Measurements from ENCODE around the gene SRGN.

The SRGN gene

DNA sequence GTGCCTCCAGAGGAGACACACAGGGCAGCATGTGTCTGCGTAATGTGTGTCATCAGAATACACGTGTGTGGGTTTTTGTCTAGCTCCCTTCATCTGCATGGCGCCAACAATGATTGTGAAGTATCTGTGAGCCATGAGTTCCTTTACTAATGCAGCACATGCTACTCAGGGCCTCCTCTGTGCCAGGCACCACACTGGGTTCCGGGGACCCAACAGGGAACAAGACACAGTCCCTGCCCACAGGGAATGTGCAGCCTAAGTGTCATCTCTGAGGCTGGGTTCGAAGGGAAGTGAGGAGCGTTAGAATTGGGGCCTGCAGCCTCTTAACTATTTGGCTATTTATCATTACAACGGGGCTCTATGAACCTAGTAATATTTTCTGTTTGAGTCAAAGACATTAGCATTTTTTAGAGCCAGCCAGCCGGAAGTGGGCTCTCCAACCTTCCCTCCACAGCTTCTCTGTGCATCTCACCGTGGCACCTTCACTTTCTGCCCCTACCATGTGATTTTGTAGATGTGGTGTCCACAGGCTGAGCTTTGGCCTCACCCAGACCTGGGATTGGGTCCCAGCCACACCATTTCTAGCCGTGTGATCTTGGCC is 43.9 kb upstream of the SRGN start:
- TF ChIP-seq EGR1 (IDR thresholded peaks at IDR 0.05), result no peak
- TF ChIP-seq, protein P1, sequence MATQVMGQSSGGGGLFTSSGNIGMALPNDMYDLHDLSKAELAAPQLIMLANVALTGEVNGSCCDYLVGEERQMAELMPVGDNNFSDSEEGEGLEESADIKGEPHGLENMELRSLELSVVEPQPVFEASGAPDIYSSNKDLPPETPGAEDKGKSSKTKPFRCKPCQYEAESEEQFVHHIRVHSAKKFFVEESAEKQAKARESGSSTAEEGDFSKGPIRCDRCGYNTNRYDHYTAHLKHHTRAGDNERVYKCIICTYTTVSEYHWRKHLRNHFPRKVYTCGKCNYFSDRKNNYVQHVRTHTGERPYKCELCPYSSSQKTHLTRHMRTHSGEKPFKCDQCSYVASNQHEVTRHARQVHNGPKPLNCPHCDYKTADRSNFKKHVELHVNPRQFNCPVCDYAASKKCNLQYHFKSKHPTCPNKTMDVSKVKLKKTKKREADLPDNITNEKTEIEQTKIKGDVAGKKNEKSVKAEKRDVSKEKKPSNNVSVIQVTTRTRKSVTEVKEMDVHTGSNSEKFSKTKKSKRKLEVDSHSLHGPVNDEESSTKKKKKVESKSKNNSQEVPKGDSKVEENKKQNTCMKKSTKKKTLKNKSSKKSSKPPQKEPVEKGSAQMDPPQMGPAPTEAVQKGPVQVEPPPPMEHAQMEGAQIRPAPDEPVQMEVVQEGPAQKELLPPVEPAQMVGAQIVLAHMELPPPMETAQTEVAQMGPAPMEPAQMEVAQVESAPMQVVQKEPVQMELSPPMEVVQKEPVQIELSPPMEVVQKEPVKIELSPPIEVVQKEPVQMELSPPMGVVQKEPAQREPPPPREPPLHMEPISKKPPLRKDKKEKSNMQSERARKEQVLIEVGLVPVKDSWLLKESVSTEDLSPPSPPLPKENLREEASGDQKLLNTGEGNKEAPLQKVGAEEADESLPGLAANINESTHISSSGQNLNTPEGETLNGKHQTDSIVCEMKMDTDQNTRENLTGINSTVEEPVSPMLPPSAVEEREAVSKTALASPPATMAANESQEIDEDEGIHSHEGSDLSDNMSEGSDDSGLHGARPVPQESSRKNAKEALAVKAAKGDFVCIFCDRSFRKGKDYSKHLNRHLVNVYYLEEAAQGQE (IDR thresholded peaks at IDR 0.05; ENCODE audit: low read depth), result no peak
- no peak for TF ChIP-seq RAD21 (IDR thresholded peaks at IDR 0.05; ENCODE audit: low read depth)

DNA sequence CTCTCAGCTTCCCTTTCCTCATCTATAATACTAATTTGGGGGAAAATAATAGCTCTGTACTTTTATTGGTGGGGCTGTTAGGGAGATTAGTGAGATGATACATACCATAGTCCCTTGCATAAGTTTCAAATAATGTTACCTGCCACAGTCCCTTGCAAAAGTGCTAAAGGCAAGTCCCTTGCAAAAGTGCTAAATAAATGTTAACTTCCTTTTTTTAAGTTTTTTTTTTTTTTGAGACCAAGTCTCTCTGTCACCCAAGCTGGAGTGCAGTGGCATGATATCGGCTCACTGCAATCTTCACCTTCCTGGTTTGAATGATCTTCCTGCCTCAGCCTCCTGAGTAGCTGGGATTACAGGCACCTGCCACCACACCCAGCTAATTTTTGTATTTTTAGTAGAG is 43.4 kb upstream of the SRGN start:
- no peak for TF ChIP-seq TEAD4 (IDR thresholded peaks at IDR 0.05)
- no peak for TF ChIP-seq NFIC (IDR thresholded peaks at IDR 0.05)
- TF ChIP-seq RAD21 (IDR thresholded peaks at IDR 0.05; ENCODE audit: low read depth), result no peak
- no peak for TF ChIP-seq CEBPB (IDR thresholded peaks at IDR 0.05)
- TF ChIP-seq ZBTB7A (IDR thresholded peaks at IDR 0.05; ENCODE audit: low read depth), result no peak
- no peak for TF ChIP-seq YY1 (IDR thresholded peaks at IDR 0.05; ENCODE audit: low read depth)
- TF ChIP-seq, protein P1 (IDR thresholded peaks at IDR 0.05; ENCODE audit: low read depth), result no peak
- TF ChIP-seq FOXM1 (IDR thresholded peaks at IDR 0.05; ENCODE audit: borderline replicate concordance, low read depth), result no peak
- no peak for TF ChIP-seq CREB1 (IDR thresholded peaks at IDR 0.05; ENCODE audit: low read depth)
- TF ChIP-seq EP300 (IDR thresholded peaks at IDR 0.05; ENCODE audit: borderline replicate concordance), result no peak
- TF ChIP-seq, protein P2, sequence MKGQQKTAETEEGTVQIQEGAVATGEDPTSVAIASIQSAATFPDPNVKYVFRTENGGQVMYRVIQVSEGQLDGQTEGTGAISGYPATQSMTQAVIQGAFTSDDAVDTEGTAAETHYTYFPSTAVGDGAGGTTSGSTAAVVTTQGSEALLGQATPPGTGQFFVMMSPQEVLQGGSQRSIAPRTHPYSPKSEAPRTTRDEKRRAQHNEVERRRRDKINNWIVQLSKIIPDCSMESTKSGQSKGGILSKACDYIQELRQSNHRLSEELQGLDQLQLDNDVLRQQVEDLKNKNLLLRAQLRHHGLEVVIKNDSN (IDR thresholded peaks at IDR 0.05), result no peak
- TF ChIP-seq TCF12 (IDR thresholded peaks at IDR 0.05; ENCODE audit: low read depth), result no peak
- no peak for TF ChIP-seq TAF1 (IDR thresholded peaks at IDR 0.05; ENCODE audit: low read depth)
- TF ChIP-seq, protein P3, sequence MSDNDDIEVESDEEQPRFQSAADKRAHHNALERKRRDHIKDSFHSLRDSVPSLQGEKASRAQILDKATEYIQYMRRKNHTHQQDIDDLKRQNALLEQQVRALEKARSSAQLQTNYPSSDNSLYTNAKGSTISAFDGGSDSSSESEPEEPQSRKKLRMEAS (IDR thresholded peaks at IDR 0.05), result no peak

DNA sequence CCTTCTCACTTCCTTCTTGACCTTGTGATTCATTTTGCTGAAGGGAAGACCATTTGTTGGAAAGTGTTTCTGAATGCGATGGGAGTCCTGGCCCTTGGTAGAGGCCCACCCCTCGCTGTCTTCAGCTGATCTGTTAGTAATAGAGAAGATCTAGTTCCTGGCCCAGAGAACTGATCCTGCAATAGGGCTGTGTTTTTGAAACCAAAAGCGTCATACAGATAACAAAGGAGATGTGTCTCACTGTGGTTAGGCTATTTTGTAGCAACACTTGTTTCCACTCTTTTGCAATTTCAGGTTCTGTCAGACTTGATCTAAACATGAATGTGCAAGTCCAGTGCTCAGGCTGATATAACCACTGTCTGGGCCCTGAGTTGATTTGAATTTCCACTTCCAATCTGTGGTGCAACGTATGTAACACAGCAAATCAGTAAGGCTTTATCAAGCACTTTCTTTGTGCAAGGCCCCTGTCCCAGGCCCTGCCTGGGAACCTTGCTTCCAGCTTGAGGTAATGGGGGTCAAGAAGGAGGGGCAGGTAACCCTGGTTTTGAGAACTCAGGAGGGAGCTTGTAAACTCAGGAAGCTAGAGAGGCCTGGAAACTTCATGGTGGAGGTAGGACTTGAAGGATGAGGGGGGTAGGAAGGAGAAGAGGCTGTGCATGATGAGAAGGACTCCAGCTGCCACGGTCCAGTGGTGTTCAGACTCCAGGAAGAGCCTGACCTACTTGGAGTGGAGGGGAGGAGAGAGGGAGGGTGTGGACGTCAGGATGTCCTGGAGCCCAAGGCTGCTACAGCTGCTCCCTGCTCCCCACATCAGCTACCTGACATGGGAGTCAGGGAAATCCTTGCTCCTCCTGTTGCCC is 42.2 kb upstream of the SRGN start:
- no peak for TF ChIP-seq CREB1 (IDR thresholded peaks at IDR 0.05; ENCODE audit: low read depth)
- TF ChIP-seq ZBTB7A (IDR thresholded peaks at IDR 0.05; ENCODE audit: low read depth), result no peak
- no peak for TF ChIP-seq EP300 (IDR thresholded peaks at IDR 0.05; ENCODE audit: borderline replicate concordance)
- no peak for TF ChIP-seq NFIC (IDR thresholded peaks at IDR 0.05)
- TF ChIP-seq, protein P2 (IDR thresholded peaks at IDR 0.05), result no peak
- no peak for TF ChIP-seq FOXM1 (IDR thresholded peaks at IDR 0.05; ENCODE audit: borderline replicate concordance, low read depth)
- TF ChIP-seq, protein P3 (IDR thresholded peaks at IDR 0.05), result no peak
- no peak for TF ChIP-seq CEBPB (IDR thresholded peaks at IDR 0.05)
- no peak for TF ChIP-seq TAF1 (IDR thresholded peaks at IDR 0.05; ENCODE audit: low read depth)
- TF ChIP-seq, protein P1 (IDR thresholded peaks at IDR 0.05; ENCODE audit: low read depth), result no peak
- no peak for TF ChIP-seq TCF12 (IDR thresholded peaks at IDR 0.05; ENCODE audit: low read depth)
- TF ChIP-seq RAD21 (IDR thresholded peaks at IDR 0.05; ENCODE audit: low read depth), result no peak
- no peak for TF ChIP-seq TEAD4 (IDR thresholded peaks at IDR 0.05)
- TF ChIP-seq EGR1 (IDR thresholded peaks at IDR 0.05), result no peak
- no peak for TF ChIP-seq YY1 (IDR thresholded peaks at IDR 0.05; ENCODE audit: low read depth)
